GM21737 (cell line): ENCODE measurements around the gene FGD5.

Experiments used
- ATAC-seq: cut with Tn5 transposase; IDR thresholded peaks from one replicate; pipeline ENCODE4 v1.9.1; 2021; ENCODE audit warnings: mild to moderate bottlenecking, moderate library complexity; ENCODE audit not compliant: unreplicated experiment

The FGD5 gene

GRCh38 chr3:14959359-14959943 is 140.7 kb downstream of the FGD5 start:
- ATAC-seq = no peak

GRCh38 chr3:14962762-14963161 is 144.0 kb downstream of the FGD5 start:
- no peak for ATAC-seq

GRCh38 chr3:14967285-14967684 is 148.5 kb downstream of the FGD5 start:
- ATAC-seq = no peak

GRCh38 chr3:14969671-14970070 is 150.9 kb downstream of the FGD5 start:
- no peak for ATAC-seq

GRCh38 chr3:14976317-14976716 is 157.6 kb downstream of the FGD5 start:
- ATAC-seq = no peak

- no peak for ATAC-seq
Observed at GRCh38 chr3:14980689-14981088, 161.9 kb downstream of the FGD5 start.
